GM15510 (cell line): ENCODE results near the gene PLA2G2C.

Source experiments
- POLR2A ChIP-seq: IDR thresholded peaks from 3 replicates; pipeline ENCODE4 v1.6.1; 2011; ENCODE audit warnings: borderline replicate concordance; ENCODE audit not compliant: insufficient read length; ENCODE audit errors: extremely low read depth

PLA2G2C gene

DNA sequence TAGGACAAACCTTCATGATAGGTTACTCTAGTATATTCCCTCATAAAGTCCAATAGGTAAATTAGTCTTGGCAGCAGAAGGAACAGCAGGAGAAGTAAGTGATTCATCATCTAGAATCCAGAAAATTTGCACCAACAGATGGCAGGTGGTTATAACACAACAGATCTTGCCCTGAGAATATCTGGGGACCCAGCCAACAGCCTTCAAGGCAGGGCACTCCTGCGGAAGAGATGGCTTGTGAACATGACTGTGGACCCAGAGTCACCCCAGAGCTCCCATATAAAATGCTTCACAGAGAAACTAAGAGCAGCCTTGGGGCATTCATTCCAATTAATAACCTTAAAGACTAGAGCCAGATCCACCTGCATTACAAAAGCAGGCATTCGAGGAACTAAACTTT is 7.9 kb upstream of the PLA2G2C start:
- TF ChIP-seq POLR2A, result no peak

GRCh38 chr1:20192871-20193411 is 6.6 kb upstream of the PLA2G2C start:
- TF ChIP-seq POLR2A, result no peak

GRCh38 chr1:20192364-20192763 is 6.0 kb upstream of the PLA2G2C start:
- TF ChIP-seq POLR2A, result no peak

DNA sequence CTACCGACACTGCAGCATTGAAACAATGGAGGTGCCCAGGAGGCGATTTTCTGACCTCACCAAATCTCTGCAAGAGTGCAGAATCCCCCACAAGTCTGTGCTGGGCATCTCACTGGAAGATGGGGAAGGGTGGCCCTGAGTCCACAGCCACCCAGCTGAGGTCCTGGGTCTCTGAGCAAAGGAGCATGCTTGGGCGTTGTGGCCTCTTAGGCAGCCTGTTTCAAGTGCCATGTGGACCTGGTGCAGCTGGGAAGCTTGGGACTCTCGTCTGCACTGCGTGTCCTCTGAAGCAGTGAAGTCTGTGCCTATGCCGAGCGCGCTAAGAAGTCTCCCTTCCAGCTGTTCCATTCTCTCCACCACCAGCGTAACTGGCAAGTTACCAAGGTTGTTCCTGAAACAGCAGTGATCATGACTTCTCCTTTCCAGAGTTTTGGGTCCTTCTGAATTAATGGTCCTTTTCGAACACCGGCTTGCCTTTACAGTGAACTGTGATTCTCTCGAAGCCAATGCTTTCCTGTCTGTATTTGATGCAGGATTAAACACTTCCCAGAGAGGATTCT is 5.0 kb upstream of the PLA2G2C start:
- no peak for TF ChIP-seq POLR2A

DNA sequence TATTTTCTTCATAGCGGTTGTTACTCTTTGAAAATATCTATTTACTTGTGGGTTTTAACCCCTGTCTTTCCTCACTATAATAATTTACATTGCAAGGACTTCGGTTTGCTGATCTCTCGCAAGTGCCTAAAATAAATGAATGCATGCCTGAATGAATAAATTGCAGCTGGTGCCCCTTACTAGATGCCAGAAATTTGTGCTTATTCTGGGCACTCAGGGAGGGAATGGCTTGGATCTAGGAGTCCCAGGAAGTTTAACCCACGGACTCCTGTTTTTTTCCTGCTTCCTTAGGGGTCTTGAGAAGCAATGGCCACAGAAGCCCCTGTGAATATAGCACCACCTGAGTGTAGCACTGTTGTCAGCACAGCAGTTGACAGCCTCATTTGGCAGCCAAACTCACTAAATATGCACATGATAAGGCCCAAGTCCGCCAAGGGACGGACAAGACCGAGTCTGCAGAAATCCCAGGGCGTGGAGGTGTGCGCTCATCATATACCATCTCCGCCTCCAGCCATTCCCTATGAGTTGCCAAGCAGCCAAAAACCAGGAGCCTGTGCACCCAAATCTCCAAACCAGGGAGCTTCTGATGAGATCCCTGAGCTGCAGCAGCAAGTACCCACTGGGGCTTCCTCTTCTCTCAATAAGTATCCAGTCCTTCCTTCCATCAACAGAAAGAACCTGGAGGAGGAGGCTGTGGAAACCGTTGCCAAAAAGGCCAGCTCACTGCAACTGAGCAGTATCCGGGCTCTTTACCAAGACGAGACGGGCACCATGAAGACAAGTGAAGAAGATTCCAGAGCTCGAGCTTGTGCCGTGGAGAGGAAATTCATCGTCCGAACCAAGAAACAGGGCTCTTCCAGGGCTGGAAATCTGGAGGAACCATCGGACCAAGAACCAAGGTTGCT is 4.2 kb upstream of the PLA2G2C start:
- no peak for TF ChIP-seq POLR2A

- no peak for TF ChIP-seq POLR2A
These were observed 3.3 kb upstream of the PLA2G2C start for GRCh38 chr1:20189664-20190063.

DNA sequence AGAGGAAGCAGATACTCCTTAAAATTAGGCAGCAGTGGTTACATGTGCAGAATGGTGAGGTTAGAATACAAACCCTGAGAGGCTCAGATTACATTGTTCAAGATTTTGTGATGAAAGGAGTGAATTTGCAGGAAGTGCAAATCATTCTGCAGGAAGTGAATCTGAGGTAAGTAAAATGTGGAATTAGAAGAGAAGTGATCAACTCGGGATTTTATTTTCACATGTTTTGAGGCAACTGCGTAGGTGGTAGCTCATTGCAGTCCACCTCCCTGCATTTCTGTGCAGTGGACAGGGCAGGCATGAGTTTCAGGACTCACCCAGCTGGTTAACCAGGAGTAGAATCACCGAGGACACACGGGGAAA is 2.1 kb upstream of the PLA2G2C start:
- no peak for TF ChIP-seq POLR2A

- no peak for TF ChIP-seq POLR2A
These were observed 1.6 kb upstream of the PLA2G2C start for GRCh38 chr1:20187813-20188454.

DNA sequence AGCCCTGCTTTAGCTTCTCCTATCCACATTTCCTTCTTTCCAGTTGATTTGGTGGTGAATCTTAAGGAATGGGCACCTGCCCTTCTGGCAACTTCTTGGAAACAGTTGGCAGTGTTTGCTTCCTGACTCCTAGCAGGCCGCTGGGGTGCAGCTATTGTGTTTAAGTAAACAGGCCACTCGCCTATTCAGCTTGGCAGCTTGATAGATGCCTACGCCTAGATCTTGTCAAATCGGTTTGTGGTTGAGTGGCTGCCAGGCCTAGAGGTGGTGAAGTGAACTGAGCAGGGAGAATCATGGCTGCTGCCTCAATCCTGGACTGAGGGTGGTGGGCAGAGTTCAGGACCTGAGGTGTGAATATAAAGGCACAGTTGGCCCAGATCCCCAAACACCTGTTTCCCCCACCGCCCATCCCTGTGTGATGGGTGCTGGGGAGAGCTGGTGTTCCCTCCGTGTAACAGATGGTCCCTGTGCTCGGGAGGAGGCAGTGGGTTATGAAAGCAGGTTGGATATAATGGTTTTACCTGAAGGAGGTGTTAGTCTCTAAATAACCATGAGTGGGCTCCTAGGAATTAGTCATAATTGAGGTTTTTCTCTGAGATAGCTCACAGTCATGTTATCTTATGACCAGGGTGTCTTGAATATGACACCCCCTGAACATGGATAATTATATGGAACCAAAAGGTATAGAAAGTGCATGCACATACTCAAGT is 940 bp upstream of the PLA2G2C start:
- TF ChIP-seq POLR2A, result no peak

GRCh38 chr1:20184997-20185833 is 1.1 kb downstream of the PLA2G2C start:
- no peak for TF ChIP-seq POLR2A

DNA sequence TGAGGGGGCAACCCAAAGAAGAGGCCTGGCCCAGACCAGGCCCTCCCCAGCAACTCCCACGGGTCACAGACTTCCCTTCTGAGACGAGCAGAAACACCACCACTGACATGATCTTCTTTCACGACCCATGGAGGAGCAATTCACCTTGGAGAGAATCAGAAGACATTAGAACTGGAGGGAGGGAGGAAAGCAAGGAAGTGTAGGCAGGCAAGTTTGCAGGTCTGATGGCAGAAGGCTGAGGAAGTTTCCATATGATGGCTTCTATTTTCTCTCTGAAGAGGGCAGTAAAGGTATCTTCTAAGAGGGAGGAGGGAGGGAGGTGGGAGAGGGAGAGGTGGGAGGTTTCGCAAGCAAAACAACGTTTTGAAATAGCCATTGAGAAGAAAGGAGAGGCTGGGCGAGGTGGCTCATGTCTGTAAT is 1.8 kb downstream of the PLA2G2C start:
- no peak for TF ChIP-seq POLR2A

DNA sequence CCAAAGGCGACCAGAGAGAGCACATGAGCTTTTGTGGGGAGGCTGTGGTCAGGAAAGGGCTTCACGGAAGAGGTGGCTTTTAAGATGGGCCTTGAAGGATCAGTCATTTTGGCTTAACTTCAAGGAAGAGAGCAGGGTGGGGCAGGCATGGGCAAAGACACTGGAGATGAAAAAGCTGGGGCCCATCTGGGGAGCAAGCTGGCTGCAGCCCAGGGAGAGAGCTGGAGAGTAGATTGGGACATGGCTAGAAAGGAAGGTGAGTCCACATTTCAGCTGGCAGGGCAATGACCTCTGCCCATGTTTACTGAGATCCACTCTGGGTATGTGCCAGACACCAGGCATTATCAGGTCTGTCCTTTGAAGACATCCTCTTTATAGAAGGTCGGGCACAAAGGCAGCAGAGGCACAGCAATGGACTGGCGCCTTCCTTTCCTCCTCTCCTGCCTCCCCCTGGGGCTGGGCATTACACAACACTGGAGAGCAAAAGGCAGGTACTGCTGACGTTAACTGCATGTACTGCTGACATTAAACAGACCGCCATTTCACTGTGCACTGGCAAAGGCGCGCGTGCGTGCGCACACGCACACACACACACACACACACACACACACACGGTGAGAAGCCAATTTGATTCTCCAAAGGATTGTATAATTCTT is 2.6 kb downstream of the PLA2G2C start:
- no peak for TF ChIP-seq POLR2A

- TF ChIP-seq POLR2A, result no peak
These were observed 3.3 kb downstream of the PLA2G2C start for GRCh38 chr1:20183035-20183434.

DNA sequence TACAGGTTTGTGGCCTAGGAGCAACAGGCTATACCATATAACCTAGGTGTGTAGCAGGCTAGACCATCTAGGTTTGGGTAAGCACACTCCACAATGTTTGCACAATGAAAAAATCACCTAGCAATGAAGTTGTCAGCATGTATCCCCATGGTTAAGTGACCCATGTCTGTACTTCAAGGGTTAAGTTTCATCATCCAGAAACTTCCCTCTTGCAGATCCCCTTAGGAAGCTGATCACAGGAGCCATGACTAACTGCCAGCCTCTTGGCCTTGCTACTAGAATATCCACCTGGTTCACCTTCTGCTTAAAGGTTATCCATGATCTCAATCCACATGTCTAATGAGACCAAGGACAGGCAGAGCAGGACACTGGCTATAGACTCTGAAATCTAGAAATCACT is 3.9 kb downstream of the PLA2G2C start:
- TF ChIP-seq POLR2A, result no peak

GRCh38 chr1:20180844-20181207 is 5.5 kb downstream of the PLA2G2C start:
- TF ChIP-seq POLR2A, result no peak
